Gastrocnemius medialis (tissue), 4 donors: ENCODE results near the gene GARS1. TPM values are rescaled to one million over a fixed set of nuclear protein-coding genes. Genes with fewer than 3 reads are reported as not detected.
"Not testable (repeated sequence)": the region's sequence is repeated elsewhere in the genome, so short reads cannot be mapped to it uniquely, and the experiment has no call there.

Source experiments
- ATAC-seq, 2 donors: fragments of 150-250 bp; one replicate each; pipeline ENCODE4 v1.9.1; 2016
- DNase-seq, 2 donors: peaks; one replicate each; pipeline ENCODE4 v3.0.0-alpha.2; 2019
- H3K27ac ChIP-seq, 4 donors: fragments of 200-600 bp; sonication (generic); 1 replicate in 1 of 4; 2 replicates in 3 of 4; pipeline ENCODE4 v1.5.1; 2016 to 2018; ENCODE audit warnings: mild to moderate bottlenecking in 2 of 4, moderate library complexity in 1 of 4
- H3K27me3 ChIP-seq, 3 donors: fragments of 200-600 bp; sonication (generic) in 2 of 3; 1 replicate in 1 of 3; 2 replicates in 2 of 3; pipeline versions ENCODE4 v1.5.1 to v1.6.0; 2016 to 2019; ENCODE audit warnings: mild to moderate bottlenecking in 1 of 3, moderate library complexity in 1 of 3
- H3K36me3 ChIP-seq, 2 donors: fragments of 200-600 bp; sonication (generic) in 1 of 2; one replicate each; pipeline ENCODE4 v1.5.1; 2017 to 2018
- H3K4me1 ChIP-seq, 2 donors: fragments of 200-600 bp; sonication (generic) in 1 of 2; one replicate each; pipeline ENCODE4 v1.5.1; 2016 to 2017; ENCODE audit warnings: mild to moderate bottlenecking in 2 of 2
- H3K4me3 ChIP-seq, 4 donors: fragments of 200-600 bp; sonication (generic) in 3 of 4; 1 replicate in 1 of 4; 2 replicates in 3 of 4; pipeline ENCODE4 v1.5.1; 2016 to 2019; ENCODE audit warnings: mild to moderate bottlenecking in 2 of 4
- H3K9me3 ChIP-seq, 3 donors: fragments of 200-600 bp; sonication (generic) in 2 of 3; 1 replicate in 1 of 3; 2 replicates in 2 of 3; pipeline ENCODE4 v1.5.1; 2016 to 2019
- POLR2A ChIP-seq, 2 donors: fragments of 450-650 bp; IDR thresholded peaks; one replicate each; pipeline ENCODE4 v1.6.1; 2017; ENCODE audit warnings: antibody characterized with exemption in 2 of 2, mild to moderate bottlenecking in 2 of 2, moderate library complexity in 2 of 2
- in situ Hi-C, 4 donors: fragments of 200-750 bp; cut with MboI; loops; one replicate each; pipeline versions ENCODE4 v1.15.0 to v1.8.0; 2017; ENCODE audit warnings: low sequenced_read_pairs in 4 of 4
- intact Hi-C: fragments of 100-400 bp; cut with DNase I; formaldehyde crosslinking; loops from one replicate; pipeline ENCODE4 v1.15.1; 2023; ENCODE audit warnings: low total_unique reads
- total RNA-seq, 4 donors: library from RNA; depleted of rRNA; stranded (reverse); fragments of >200 nt; gene quantifications; one replicate each; pipeline versions ENCODE4 v1.1.0 to v1.2.3, GENCODE V29; 2016
- TF ChIP-seq, protein P1 (sequence below), 5 experiments: fragments of 450-650 bp in 3 of 5; fragments of 200-600 bp in 2 of 5; sonication (generic) in 2 of 5; IDR thresholded peaks in 4 of 5; conservative IDR thresholded peaks in 1 of 5; 1 replicate in 4 of 5; 2 replicates in 1 of 5; pipeline ENCODE4 v1.5.1; 2016 to 2019; ENCODE audit warnings: antibody characterized with exemption in 5 of 5, mild to moderate bottlenecking in 3 of 5, moderate library complexity in 3 of 5

GARS1 gene
- total RNA-seq, 4 donors from 2014 or later = 52.1 to 67.7 (median 60.1) TPM

DNA sequence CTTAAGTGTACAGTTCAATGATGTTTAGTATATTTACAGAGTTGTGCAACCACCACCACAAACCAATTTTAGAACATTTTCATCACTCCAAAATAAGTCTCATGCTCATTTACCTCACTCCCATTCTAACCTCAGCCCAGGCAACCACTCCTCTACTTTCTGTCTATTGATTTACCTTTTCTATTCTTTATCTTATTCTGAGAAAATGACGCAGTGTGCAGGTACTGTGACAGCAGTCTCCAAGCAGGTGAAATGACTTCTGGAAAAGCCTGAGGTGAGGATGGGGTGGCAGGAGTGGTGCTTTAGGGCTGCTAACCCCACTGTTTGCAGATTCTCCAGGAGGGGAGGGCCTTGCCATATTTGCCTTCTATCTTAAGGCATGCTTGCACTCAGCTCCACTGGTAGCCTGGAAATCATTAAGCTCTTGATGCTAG lies 39.5 kb downstream of the GARS1 start:
- H3K9me3 ChIP-seq = no peaks in the 10 kb centered on the region

DNA sequence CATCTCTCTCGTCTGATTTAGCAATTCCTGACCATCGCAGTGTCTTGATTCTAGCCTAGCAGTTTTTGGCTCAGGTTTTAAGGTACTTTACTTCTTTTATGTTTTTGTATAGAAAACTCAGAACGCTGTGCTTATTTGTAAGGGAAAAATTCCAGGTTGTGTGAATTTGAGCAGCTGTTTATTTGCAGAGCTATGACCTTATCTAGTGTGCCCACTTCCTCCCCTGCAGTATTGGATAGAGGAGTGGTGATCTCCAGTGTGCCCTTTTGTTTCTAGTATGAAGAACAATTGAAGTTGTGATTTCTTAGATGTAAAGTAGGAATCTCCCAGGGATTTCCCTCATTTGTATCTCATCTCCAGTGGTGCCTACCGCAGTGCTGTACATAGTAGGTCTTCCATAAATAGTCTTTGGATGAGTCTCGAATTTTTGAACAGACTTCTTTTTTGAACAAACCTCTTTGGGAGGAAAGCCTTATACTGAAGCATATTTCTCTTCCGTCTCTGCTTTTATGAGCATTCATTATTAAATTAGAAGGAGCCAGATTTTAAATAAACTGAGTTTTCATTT lies 40.0 kb downstream of the GARS1 start:
- ATAC-seq (no peak), DNase-seq (no peak)
- Histone ChIP-seq H3K27me3 (no peaks in the 10 kb centered on the region), H3K36me3 (peaks cover 0 to 60% of the 10 kb centered on the region in 2 donors), H3K4me3 (no peak overlapping the region), H3K27ac (peak overlapping the region in 1 of 4 donors; percentile 48), H3K4me1 (no peaks in the 10 kb centered on the region), H3K9me3 (no peaks in the 10 kb centered on the region)
- in situ Hi-C loops (no loop called here), intact Hi-C loops (no loop called here)
- TF ChIP-seq, protein P1, sequence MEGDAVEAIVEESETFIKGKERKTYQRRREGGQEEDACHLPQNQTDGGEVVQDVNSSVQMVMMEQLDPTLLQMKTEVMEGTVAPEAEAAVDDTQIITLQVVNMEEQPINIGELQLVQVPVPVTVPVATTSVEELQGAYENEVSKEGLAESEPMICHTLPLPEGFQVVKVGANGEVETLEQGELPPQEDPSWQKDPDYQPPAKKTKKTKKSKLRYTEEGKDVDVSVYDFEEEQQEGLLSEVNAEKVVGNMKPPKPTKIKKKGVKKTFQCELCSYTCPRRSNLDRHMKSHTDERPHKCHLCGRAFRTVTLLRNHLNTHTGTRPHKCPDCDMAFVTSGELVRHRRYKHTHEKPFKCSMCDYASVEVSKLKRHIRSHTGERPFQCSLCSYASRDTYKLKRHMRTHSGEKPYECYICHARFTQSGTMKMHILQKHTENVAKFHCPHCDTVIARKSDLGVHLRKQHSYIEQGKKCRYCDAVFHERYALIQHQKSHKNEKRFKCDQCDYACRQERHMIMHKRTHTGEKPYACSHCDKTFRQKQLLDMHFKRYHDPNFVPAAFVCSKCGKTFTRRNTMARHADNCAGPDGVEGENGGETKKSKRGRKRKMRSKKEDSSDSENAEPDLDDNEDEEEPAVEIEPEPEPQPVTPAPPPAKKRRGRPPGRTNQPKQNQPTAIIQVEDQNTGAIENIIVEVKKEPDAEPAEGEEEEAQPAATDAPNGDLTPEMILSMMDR (IDR thresholded peaks at IDR 0.05 in 4 of 5, conservative IDR thresholded peaks at IDR 0.05 in 1 of 5) = no peak
- no peak for TF ChIP-seq POLR2A (IDR thresholded peaks at IDR 0.05)

More for the DNA sequence above, 39.5 kb downstream of the GARS1 start:
- ATAC-seq (peak in 1 of 2 donors; percentile 24), DNase-seq (no peak)
- Histone ChIP-seq H3K4me3 (no peak overlapping the region), H3K27ac (peak overlapping the region in 1 of 4 donors; percentile 48), H3K27me3 (no peaks in the 10 kb centered on the region), H3K4me1 (no peaks in the 10 kb centered on the region), H3K36me3 (peaks cover 0 to 66% of the 10 kb centered on the region in 2 donors)
- TF ChIP-seq, protein P1 (IDR thresholded peaks at IDR 0.05 in 4 of 5, conservative IDR thresholded peaks at IDR 0.05 in 1 of 5) = no peak
- no peak for TF ChIP-seq POLR2A (IDR thresholded peaks at IDR 0.05)
- in situ Hi-C loops = no loop called here
- intact Hi-C loops = no loop called here

GRCh38 chr7:30635798-30636197 lies 41.1 kb downstream of the GARS1 start:
- TF ChIP-seq, protein P1 (IDR thresholded peaks at IDR 0.05 in 4 of 5, conservative IDR thresholded peaks at IDR 0.05 in 1 of 5) = no peak
- TF ChIP-seq POLR2A (IDR thresholded peaks at IDR 0.05) = no peak
- H3K27me3 ChIP-seq = no peaks in the 10 kb centered on the region
- H3K27ac ChIP-seq = no peak overlapping the region
- no peaks in the 10 kb centered on the region for H3K9me3 ChIP-seq
- in situ Hi-C loops (no loop called here), intact Hi-C loops (no loop called here)
- no peak overlapping the region for H3K4me3 ChIP-seq
- ATAC-seq = no peak
- H3K36me3 ChIP-seq = peaks cover 0 to 51% of the 10 kb centered on the region in 2 donors
- no peak for DNase-seq
- no peaks in the 10 kb centered on the region for H3K4me1 ChIP-seq

GRCh38 chr7:30642322-30642721 lies 47.6 kb downstream of the GARS1 start:
- intact Hi-C loops, H3K4me3 ChIP-seq: not testable (repeated sequence)

GRCh38 chr7:30642789-30643188 lies 48.1 kb downstream of the GARS1 start:
- Histone ChIP-seq H3K9me3 (no peaks in the 10 kb centered on the region), H3K27me3 (no peaks in the 10 kb centered on the region), H3K4me1 (no peaks in the 10 kb centered on the region), H3K27ac (no peak overlapping the region), H3K36me3 (peaks cover 0 to 5% of the 10 kb centered on the region in 2 donors), H3K4me3 (no peak overlapping the region)
- no peak for TF ChIP-seq POLR2A (IDR thresholded peaks at IDR 0.05)
- TF ChIP-seq, protein P1 (IDR thresholded peaks at IDR 0.05 in 4 of 5, conservative IDR thresholded peaks at IDR 0.05 in 1 of 5) = no peak
- in situ Hi-C loops (no loop called here), intact Hi-C loops (no loop called here)
- DNase-seq = no peak
- ATAC-seq = no peak

More at GRCh38 chr7:30642322-30642721, 47.6 kb downstream of the GARS1 start:
- H3K36me3 ChIP-seq, H3K9me3 ChIP-seq, H3K4me1 ChIP-seq, in situ Hi-C loops, H3K27me3 ChIP-seq, ATAC-seq, DNase-seq, H3K27ac ChIP-seq: not testable (repeated sequence)
